Measurements from ENCODE around the gene ATG13.
"Not testable (repeated sequence)": the region's sequence is repeated elsewhere in the genome, so short reads cannot be mapped to it uniquely, and the experiment has no call there.

The ATG13 gene

DNA sequence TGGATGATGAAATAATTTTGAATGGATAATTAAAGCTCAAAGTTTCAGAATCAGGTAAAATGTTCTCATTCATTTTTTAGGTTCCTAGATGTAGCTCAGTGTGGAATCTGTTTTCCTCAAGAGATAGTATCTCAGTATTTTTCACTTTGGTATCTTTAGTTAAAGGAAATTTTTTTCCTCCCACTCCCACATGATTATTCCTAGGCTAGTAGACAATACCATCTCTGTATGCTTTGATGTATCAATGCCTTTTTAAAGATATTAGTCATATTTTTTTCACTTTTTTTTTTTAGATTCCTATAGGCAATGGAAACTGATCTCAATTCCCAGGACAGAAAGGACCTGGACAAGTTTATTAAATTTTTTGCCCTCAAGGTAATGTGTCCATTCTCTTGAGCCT lies 26.6 kb downstream of the ATG13 start:
- no peak for DNase-seq

GRCh38 chr11:46649180-46649738 lies 31.9 kb downstream of the ATG13 start:
- DNase-seq, result no peak

GRCh38 chr11:46655631-46656030 lies 38.3 kb downstream of the ATG13 start:
- DNase-seq, result no peak

DNA sequence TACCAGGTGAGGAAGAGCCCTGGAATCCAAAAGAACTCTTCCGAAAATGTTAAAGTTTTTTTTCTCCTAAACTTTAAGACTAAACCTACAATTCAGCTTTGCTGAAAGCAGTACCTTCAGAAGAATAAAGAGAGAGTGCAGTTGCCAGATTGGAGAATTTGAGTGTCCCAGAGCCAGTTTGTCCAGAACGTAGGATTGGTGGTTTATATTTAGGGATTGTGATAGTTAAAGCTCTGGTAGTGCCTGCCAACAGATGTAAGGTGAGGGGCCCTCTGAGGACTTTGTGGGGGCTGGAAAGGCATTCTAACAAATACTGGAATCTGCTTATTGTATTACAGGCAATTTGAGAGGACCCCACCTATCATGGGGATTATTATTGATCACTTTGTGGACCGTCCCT lies 39.8 kb downstream of the ATG13 start:
- no peak for DNase-seq

DNA sequence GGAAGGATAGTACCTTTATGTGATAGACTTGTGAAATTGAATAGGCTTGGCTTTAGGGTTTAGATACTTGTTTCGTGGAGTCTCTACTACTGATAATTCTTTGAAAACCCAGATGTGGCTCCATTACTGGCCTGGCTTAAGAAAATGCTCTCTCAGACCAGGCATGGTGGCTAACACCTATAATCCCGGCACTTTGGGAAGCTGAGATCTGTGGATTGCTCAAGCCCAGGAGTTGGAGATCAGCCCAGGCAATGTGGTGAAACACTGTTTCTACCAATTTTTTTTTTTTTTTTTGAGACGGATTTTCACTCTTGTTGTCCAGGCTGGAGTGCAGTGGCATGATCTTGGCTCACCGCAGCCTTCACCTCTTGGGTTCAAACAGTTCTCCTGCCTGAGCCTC lies 40.9 kb downstream of the ATG13 start:
- DNase-seq, result no peak

DNA sequence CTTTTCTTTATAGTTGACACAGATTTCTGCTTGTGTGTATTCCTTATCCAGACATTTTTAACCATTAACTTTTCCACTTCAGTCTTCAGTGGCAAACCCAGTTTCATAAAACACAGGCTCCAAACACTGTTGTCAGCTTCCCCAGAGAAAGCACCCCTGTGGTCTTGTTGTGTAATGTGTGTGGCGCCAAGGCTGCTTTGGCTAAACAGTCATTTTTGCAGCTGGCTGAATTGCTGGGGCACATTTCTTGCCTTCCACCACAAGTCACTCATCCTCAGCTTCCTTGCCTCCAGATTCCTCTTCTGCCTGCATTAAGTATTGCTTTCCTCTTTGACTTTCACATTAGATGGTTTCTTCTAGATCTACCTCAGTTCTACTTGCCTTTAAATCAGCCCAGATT lies 42.6 kb downstream of the ATG13 start:
- DNase-seq, result no peak

DNA sequence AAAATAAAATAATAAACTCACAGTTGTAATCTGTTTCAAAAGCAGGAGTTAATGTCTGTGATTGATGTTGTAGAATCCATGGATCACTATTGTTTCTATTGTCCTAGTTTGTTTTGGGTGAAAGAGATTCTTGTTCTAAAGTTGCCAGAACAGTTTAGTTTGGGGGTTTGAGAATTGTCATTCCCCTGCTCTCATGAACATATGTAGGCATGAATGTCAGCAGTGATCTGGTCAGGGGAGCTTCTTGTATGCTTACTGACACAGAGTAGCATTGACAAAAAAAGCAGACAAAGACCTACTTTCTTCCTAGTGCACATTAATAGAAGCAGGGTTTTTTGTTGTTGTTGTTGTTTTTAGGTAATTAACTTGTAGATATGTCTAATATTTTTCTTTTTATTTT lies 44.5 kb downstream of the ATG13 start:
- DNase-seq, result no peak

GRCh38 chr11:46662366-46662765 lies 45.0 kb downstream of the ATG13 start:
- DNase-seq, result no peak

- no peak for DNase-seq
Observed at GRCh38 chr11:46663277-46663940, 46.1 kb downstream of the ATG13 start.

DNA sequence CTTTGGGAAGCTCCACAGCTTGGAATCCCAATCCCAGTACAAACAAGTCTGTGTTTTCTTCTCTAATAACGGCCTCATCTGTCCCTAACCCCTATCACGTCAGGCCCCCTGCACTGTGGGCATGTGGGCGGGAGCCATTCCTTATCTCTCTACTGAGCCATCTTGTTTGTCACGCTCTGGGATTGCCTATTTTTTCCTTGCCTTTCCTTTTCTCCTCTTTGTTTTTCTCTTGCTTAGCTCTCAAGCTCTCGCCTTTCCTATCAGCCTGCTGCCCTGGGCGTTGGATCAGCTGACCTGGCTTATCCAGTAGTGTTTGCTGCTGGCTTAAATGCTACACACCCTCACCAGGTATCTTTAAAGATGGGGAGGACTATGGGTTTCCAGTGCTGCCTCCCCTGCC lies 47.3 kb downstream of the ATG13 start:
- no peak for DNase-seq

GRCh38 chr11:46665356-46665755 lies 48.0 kb downstream of the ATG13 start:
- no peak for DNase-seq

DNA sequence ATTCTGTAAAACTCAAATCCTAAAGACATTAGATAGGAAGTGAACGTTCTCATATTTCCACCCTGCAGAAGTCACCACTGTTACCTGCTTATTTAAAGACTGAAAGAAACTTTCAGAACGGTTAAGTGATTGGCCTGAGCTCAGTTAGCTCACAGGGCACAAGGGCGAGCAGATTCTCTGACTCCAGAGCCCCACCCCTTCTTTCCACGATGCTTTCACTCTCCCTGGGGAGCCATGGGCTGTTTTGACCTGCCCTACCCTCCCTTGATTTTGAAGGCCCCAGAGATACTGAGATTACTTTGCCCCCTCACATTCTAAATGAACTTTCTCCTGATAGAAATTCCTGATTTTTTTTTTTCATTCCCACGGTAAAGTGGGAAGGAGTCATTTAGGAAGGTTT lies 49.2 kb downstream of the ATG13 start:
- DNase-seq, result no peak

DNA sequence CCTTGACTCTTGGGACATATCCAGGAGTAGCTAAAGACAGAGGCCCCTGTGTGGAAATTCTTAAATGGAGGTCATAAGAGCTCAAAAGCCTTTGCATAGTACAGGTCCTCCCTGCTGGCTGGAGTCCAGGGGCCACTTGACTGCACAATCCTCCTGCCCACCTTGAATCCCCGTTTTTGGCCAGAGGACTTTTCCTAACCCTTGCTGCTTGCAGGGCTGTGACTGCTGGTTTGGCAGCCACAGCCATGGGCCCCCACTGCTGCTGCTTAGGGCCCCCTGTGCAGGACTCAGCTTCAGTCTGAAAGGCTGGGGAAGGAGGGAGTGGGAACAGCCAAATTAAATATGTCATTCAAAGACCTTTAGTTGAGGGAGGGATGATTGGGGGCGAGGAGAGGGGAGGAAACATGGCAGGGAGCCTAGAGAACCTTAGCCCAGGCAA lies 49.7 kb downstream of the ATG13 start:
- no peak for DNase-seq

DNA sequence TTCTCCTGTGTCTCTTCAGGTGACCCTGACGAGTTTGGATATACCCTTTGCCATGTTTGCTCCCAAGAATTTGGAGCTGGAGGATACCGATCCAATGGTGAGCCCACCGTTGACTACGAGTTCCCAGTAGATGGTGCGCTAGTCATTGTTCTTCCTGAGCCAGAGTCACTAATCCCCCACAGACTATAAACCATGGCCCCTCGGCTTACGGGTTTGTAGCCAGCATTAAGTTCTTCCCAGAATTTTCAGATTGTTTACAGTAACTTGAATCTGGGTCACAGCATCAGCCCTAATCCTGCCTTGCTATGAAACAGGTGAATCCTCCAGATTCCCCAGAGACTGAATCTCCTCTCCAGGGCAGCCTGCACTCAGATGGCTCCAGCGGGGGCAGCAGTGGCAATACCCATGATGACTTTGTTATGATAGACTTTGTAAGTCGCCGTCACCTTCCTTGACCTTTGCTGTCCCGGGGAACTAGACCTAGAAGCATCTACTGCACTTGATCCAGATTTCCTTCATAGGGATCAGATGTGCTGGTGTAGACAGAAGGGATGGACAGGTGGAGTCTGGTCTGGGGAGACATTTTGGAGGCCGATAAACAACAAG lies 51.2 kb downstream of the ATG13 start:
- DNase-seq, result no peak

GRCh38 chr11:46669711-46670139 lies 52.4 kb downstream of the ATG13 start:
- peak in 1 of 5 experiments; percentile 26 for DNase-seq

DNA sequence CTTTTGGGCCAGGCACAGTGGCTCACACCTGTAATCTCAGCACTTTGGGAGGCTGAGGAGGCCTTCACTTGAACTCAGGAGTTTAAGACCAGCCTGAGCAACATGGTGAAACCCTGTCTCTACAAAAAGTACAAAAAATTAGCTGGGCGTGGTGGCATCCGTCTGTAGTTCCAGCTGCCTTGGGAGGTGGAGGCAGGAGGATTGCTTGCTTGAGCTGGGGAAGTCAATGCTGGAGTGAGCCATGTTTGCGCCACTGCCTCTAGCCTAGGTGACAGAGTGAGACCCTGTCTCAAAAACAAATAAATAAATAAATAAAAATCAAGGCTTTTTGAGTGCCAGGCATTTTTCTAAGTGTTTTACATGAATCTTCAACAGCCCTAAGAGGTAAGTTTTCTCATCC lies 53.2 kb downstream of the ATG13 start:
- DNase-seq, result not testable (repeated sequence)

DNA sequence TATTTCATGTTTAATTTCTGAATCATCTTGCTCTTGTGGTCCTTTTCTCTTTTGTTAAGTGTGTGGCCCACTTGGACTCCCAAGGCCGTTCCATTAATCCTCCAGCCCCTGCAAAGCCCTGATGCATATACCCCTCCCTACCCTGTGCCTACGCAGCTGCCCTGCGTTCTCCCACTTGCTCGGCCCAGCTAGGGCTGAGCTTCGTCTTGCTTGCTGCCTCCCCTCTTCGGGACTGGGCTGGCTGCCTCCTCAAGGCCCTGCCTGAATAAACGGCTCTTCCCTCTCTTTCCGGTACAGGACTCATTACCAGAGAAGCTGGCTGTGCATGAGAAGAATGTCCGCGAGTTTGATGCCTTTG lies 54.6 kb downstream of the ATG13 start:
- no peak for DNase-seq

GRCh38 chr11:46672381-46672839 lies 55.1 kb downstream of the ATG13 start:
- no peak for DNase-seq

DNA sequence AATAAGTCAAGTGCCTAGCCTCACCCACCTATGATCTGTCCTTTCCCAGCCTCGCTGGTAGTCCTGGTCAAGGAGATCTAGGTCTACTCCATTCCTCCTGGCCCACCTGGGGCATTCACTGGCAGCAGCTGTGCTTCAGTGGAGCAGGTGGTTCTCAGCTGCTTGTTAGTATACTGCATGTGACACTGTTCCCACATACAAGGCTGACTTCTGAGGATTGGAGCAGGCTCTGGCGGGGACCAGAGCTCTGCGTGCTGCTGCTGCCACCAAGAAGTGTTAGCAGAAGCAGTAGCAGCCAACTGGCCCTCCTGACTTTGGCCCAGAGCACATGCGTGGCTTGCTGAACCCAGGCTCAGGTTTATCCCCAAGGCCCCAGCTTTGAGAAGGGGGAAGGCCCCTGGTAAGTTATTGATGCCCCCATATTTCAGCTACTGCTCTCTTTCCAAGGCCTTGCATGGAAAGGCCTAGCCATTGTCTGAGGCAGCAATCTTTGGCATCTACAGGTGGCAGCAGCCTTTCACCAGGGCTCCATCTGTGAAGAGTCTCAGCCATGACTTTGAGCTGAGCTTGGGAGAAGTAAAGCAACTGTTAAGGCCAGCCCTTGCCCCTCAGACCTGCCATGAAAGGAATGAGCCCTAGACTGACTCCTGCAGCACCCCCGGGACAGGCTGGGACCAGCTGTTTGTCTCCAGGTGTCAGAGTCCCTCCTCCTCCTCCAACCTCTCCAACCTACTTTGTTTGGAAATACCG lies 56.5 kb downstream of the ATG13 start:
- DNase-seq, result no peak

DNA sequence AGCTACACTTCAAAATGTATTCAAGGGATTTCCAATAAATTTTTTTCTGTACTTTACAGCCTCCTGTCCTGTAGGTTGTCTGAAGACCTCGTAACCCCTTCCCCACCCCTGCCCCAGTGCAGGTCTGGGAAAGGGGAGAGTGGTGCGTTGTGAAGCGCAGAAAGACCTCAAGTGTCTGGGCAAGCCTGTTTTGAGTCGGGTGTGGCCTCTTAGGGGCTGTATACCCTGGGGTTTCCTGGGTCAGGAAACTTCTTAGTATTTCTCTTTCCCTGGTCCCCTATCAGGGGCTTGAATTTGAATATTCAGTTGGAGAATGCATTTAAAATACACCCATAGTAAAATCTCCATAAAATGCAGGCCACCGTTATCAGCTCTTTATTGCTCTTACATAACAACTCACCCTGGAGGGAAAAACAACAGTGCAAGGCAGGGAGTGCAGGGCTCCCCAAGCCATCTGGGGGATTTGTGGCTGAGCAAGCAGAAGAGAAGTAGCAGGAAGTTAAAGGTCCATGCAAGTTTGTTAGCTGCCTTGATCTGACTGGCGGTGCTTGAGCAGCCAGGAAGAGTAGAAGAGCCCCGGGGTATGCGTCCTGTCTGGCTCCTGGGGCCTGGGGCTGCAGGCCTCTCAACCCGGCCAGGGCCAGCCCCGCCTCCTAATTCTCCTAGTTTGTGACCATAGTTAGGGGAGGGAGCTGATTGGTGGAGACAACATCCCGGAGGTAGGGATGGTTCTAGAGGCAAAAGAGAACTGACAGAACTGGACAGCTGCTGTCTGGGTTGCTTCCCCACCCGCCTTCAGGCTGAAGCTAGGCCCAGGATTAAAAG lies 57.3 kb downstream of the ATG13 start:
- DNase-seq, result peak in 2 of 5 experiments; percentile 10 to 46

DNA sequence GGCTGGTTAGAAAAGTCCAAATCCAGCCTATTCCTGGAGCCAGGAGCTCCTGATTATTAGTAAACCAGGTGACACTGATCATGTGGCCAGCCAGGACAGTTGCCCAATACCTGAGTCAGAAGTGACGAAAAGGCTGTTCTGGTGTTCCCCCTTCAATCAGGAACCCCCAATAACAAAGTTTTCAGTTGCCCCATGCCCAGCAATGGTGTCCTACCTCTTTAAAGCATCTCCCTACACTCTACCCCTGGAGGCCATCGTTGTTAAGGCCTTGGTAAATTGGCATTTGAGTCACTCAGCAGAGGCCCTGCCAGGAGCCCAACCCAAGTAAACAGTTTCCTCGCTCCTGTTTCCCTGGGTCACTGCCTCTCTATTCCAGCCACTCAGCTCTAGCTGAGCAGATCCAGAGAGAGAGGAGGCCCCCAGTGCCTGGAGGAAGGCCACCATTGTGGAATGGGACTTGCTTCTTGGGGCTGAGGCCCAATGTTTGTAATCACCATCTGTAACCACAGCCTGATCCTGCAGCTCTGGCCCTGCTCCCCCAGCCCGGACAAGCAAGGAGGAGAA lies 58.0 kb downstream of the ATG13 start:
- DNase-seq, result no peak

DNA sequence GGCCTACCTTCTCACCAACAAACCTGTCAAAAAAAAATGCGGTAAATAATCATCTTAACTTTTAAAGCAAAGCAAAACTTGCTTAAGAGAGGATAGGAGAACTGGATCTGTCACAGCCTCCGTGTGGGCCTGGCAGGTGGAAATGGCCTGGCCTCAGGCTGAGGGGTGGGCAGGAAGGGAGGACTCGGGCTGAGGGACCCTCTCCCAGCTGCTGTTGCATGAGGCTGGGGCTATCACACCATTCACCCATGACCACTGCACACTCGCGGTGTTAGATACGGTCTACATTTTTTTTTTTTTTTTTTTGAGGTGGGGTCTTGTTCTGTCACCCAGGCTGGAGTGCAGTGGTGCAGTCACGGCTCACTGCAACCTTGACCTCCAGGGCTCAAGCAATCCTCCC lies 58.6 kb downstream of the ATG13 start:
- DNase-seq, result no peak
